Keratinocyte (primary cell): ENCODE results near the gene INTU. TPM values are rescaled to one million over a fixed set of nuclear protein-coding genes. Genes with fewer than 3 reads are reported as not detected.
A peak's percentile ranks its signal among the peaks of the same experiment; 100 is the strongest.

Experiments used
- DNase-seq: peaks from one replicate; pipeline ENCODE4 v3.0.0-alpha.2; 2011; ENCODE audit warnings: low read depth, missing footprints, low spot score
- FAIRE-seq: peaks from 2 replicates; lab custom pipeline; 2011; peaks lifted over from hg19 to GRCh38; lab: Jason Lieb, UNC
- H2AFZ ChIP-seq: 2 replicates; pipeline ENCODE4 v1.6.0; 2012; ENCODE audit warnings: low read length, control low read depth, inconsistent platforms; ENCODE audit not compliant: control insufficient read depth
- H3K27ac ChIP-seq: 2 replicates; pipeline ENCODE4 v1.5.1; 2011; ENCODE audit warnings: low read length; ENCODE audit not compliant: control insufficient read depth, insufficient read depth
- H3K27me3 ChIP-seq: 3 replicates; pipeline ENCODE4 v1.6.0; 2011; ENCODE audit warnings: low read length; ENCODE audit not compliant: control insufficient read depth, insufficient read depth; ENCODE audit errors: extremely low read depth
- H3K36me3 ChIP-seq, 2 experiments: 2 replicates in 1 of 2; 3 replicates in 1 of 2; pipeline ENCODE4 v1.5.1; 2011; ENCODE audit warnings: low read length in 2 of 2, mild to moderate bottlenecking in 1 of 2; ENCODE audit not compliant: control insufficient read depth in 2 of 2, insufficient read depth in 2 of 2; ENCODE audit errors: extremely low read depth in 1 of 2
- H3K4me1 ChIP-seq: 3 replicates; pipeline ENCODE4 v1.5.1; 2011; ENCODE audit warnings: low read length; ENCODE audit not compliant: control insufficient read depth, insufficient read depth; ENCODE audit errors: extremely low read depth
- H3K4me2 ChIP-seq: 3 replicates; pipeline ENCODE4 v1.6.0; 2011; ENCODE audit warnings: low read depth, low read length; ENCODE audit not compliant: control insufficient read depth, insufficient read depth; ENCODE audit errors: extremely low read depth
- H3K4me3 ChIP-seq, 3 experiments: fragments of 200-600 bp in 1 of 3; sonication (generic) in 1 of 3; 2 replicates in 2 of 3; 3 replicates in 1 of 3; pipeline ENCODE4 v1.5.1; 2011 to 2016; ENCODE audit warnings: low read length in 3 of 3, mild to moderate bottlenecking in 3 of 3, control low read depth in 2 of 3, inconsistent platforms in 1 of 3, low read depth in 1 of 3, mixed read lengths in 1 of 3, mixed run types in 1 of 3, moderate library complexity in 1 of 3; ENCODE audit not compliant: control insufficient read depth in 2 of 3, insufficient read depth in 2 of 3; ENCODE audit errors: extremely low read depth in 1 of 3
- H3K79me2 ChIP-seq: 2 replicates; pipeline ENCODE4 v1.6.0; 2012; ENCODE audit warnings: low read length; ENCODE audit not compliant: control insufficient read depth, insufficient read depth
- H3K9ac ChIP-seq: 3 replicates; pipeline ENCODE4 v1.6.0; 2011; ENCODE audit warnings: low read length; ENCODE audit not compliant: control insufficient read depth, insufficient read depth; ENCODE audit errors: extremely low read depth
- H3K9me1 ChIP-seq: 3 replicates; pipeline ENCODE4 v1.6.0; 2011; ENCODE audit warnings: low read length; ENCODE audit not compliant: control insufficient read depth, insufficient read depth; ENCODE audit errors: extremely low read depth
- H3K9me3 ChIP-seq: 2 replicates; pipeline ENCODE4 v1.5.1; 2012; ENCODE audit warnings: low read depth, low read length; ENCODE audit not compliant: control insufficient read depth
- H4K20me1 ChIP-seq: 3 replicates; pipeline ENCODE4 v1.6.0; 2011; ENCODE audit warnings: low read length; ENCODE audit not compliant: control insufficient read depth, insufficient read depth; ENCODE audit errors: extremely low read depth
- EZH2 ChIP-seq: IDR thresholded peaks from one replicate; pipeline ENCODE4 v1.6.1; 2012; ENCODE audit warnings: inconsistent platforms, mild to moderate bottlenecking, low read length, moderate library complexity
- dilution Hi-C: fragments of 300-500 bp; cut with MboI; formaldehyde crosslinking; loops from one replicate; pipeline ENCODE4 v1.7.0; 2020; ENCODE audit warnings: low sequenced_read_pairs; ENCODE audit not compliant: extremely low pct_ligation_motif_present
- polyA plus RNA-seq, 5 experiments: library from polyadenylated mRNA; depleted of rRNA in 3 of 5; stranded (reverse) in 3 of 5; stranded (forward) in 1 of 5; unstranded in 1 of 5; fragments of >200 nt; gene quantifications; 1 replicate in 1 of 5; 2 replicates in 3 of 5; 3 replicates in 1 of 5; pipeline versions ENCODE4 v1.2.1 to v1.2.3, GENCODE V29; 2011 to 2012; ENCODE audit warnings: missing spikeins in 2 of 5, low read depth in 1 of 5, low replicate concordance in 1 of 5
- TF ChIP-seq, protein P1 (sequence below), 3 experiments: IDR thresholded peaks in 1 of 3; conservative IDR thresholded peaks in 1 of 3; optimal IDR thresholded peaks in 1 of 3; 2 replicates in 2 of 3; 3 replicates in 1 of 3; pipeline versions ENCODE3 to v1.5.1; 2011; ENCODE audit warnings: low read length in 3 of 3, mild to moderate bottlenecking in 3 of 3, moderate library complexity in 2 of 3, control low read depth in 1 of 3, inconsistent platforms in 1 of 3; ENCODE audit not compliant: insufficient read depth in 2 of 3; ENCODE audit errors: extremely low read depth in 1 of 3

INTU gene
- polyA plus RNA-seq, 1 donor (not counting 4 experiments of a cell fraction or from before 2014, with no cell fraction given) = 5.0 TPM

DNA sequence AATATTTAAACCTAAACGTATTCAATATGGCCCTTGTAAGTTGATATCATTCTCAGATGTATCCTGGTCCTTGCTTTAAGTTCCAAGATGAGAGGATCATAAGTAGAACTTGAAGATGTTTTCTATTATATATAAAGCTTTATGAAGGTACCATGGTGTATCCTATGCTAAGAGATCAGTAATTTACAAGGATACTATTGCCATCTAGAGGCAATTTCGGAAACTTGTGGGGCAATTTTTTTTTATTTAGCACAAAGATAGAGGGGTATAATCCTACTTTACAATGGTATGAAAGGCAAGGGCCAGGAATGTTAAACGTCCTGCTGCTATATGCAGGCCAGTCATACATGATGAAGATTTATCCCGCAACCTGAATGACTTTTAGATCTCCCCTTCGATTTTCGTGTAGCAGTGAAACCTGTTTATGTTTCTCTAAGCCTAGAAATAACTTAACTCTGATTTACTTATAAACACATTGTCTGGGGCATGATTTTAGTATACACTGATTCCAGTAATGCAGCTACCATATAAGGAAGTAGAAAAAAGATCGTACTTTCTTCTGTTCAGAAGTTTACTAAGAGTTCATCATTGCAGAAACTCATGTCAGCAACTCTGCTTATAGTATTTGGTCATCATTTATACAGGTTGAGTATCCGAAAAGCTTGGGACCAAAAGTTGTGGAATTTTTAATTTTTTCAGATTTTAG lies 100.0 kb downstream of the INTU start:
- H2AFZ ChIP-seq = no peak overlapping the region
- H4K20me1 ChIP-seq = no peaks in the 10 kb centered on the region
- TF ChIP-seq EZH2 = no peak
- TF ChIP-seq, protein P1, sequence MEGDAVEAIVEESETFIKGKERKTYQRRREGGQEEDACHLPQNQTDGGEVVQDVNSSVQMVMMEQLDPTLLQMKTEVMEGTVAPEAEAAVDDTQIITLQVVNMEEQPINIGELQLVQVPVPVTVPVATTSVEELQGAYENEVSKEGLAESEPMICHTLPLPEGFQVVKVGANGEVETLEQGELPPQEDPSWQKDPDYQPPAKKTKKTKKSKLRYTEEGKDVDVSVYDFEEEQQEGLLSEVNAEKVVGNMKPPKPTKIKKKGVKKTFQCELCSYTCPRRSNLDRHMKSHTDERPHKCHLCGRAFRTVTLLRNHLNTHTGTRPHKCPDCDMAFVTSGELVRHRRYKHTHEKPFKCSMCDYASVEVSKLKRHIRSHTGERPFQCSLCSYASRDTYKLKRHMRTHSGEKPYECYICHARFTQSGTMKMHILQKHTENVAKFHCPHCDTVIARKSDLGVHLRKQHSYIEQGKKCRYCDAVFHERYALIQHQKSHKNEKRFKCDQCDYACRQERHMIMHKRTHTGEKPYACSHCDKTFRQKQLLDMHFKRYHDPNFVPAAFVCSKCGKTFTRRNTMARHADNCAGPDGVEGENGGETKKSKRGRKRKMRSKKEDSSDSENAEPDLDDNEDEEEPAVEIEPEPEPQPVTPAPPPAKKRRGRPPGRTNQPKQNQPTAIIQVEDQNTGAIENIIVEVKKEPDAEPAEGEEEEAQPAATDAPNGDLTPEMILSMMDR (optimal IDR thresholded peaks at IDR 0.05 in 1 of 3, IDR thresholded peaks at IDR 0.05 in 1 of 3, conservative IDR thresholded peaks at IDR 0.05 in 1 of 3; ENCODE audit: extremely low read depth in 1 of 3, insufficient read depth in 2 of 3, low read length in 3 of 3) = peak in 2 of 3 experiments; percentile 23 to 53
- H3K9ac ChIP-seq = no peak overlapping the region
- H3K9me3 ChIP-seq = no peaks in the 10 kb centered on the region
- no peak overlapping the region for H3K27ac ChIP-seq
- no peak overlapping the region for H3K4me3 ChIP-seq
- H3K9me1 ChIP-seq = no peaks in the 10 kb centered on the region
- H3K4me2 ChIP-seq = no peak overlapping the region
- H3K79me2 ChIP-seq = no peaks in the 10 kb centered on the region
- H3K36me3 ChIP-seq = no peaks in the 10 kb centered on the region
- DNase-seq (no peak), FAIRE-seq (no peak)
- no peaks in the 10 kb centered on the region for H3K27me3 ChIP-seq
- no peaks in the 10 kb centered on the region for H3K4me1 ChIP-seq
- dilution Hi-C loops = no loop called here

DNA sequence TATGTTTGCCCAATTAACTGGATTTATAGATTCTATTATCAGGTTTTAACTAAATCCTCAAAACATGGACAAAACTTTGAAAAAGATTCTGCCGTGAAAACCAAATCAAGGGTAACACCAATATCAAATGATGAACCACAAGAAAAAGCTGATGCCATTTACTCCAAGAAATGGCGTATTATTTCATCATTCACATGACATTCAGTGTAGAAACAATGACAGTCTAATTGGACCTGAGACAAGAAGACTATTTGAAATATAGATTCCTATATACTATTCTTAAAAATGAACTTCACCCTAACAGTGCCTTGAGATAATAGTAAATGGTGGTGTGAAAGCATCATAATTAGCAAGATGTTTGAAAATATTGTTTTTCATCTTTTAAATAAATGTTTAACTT lies 102.2 kb downstream of the INTU start:
- Histone ChIP-seq H2AFZ (no peak overlapping the region), H3K4me1 (no peaks in the 10 kb centered on the region), H3K79me2 (no peaks in the 10 kb centered on the region), H3K4me3 (no peak overlapping the region), H3K27me3 (no peaks in the 10 kb centered on the region), H3K9ac (no peak overlapping the region), H3K36me3 (no peaks in the 10 kb centered on the region), H3K9me3 (no peaks in the 10 kb centered on the region), H3K27ac (no peak overlapping the region), H3K4me2 (no peak overlapping the region), H4K20me1 (no peaks in the 10 kb centered on the region), H3K9me1 (no peaks in the 10 kb centered on the region)
- dilution Hi-C loops = no loop called here
- DNase-seq = no peak
- no peak for FAIRE-seq
- no peak for TF ChIP-seq EZH2
- TF ChIP-seq, protein P1 (optimal IDR thresholded peaks at IDR 0.05 in 1 of 3, IDR thresholded peaks at IDR 0.05 in 1 of 3, conservative IDR thresholded peaks at IDR 0.05 in 1 of 3; ENCODE audit: extremely low read depth in 1 of 3, insufficient read depth in 2 of 3, low read length in 3 of 3) = no peak
